ENCODE results near the gene CD33.
"Not testable (repeated sequence)": the region's sequence is repeated elsewhere in the genome, so short reads cannot be mapped to it uniquely, and the experiment has no call there.

Gene CD33

DNA sequence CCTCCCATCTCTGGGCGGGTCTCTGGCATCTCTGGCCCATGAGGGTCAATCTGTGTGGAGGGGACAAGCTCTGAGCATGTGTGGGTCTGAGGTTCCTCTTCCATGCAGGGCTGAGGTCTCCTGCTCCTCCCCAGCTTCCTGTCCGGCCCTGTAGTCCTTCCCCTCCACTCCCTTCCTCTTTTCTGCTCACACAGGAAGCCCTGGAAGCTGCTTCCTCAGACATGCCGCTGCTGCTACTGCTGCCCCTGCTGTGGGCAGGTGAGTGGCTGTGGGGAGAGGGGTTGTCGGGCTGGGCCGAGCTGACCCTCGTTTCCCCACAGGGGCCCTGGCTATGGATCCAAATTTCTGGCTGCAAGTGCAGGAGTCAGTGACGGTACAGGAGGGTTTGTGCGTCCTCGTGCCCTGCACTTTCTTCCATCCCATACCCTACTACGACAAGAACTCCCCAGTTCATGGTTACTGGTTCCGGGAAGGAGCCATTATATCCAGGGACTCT lies at the start of gene CD33:
CD33 (plus strand) TSS at position 183 of the 496 bp plus-strand sequence; CDS start at position 222, 39 bp downstream.
- not testable (repeated sequence) for DNase-seq

DNA sequence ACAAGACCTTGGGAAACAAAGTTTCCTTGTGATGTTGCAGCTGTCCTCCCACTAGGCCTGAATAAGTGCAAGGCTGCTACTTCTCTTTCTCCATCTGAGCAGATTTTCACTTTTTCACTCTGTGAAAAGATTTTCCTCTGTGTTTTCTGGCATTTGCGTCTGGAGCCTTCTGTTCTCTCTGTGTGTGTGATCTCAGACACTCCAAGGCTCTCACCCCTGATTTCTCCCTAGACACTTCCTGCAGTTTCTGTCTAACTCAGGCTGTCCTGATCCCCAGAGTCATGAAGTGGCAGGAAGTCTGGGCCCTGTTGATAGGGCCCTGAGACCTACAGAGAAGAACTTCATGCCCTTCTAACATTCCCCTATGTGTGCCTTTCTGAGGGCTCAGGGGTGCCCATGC lies 45.6 kb upstream of the CD33 start:
- no peak for DNase-seq

DNA sequence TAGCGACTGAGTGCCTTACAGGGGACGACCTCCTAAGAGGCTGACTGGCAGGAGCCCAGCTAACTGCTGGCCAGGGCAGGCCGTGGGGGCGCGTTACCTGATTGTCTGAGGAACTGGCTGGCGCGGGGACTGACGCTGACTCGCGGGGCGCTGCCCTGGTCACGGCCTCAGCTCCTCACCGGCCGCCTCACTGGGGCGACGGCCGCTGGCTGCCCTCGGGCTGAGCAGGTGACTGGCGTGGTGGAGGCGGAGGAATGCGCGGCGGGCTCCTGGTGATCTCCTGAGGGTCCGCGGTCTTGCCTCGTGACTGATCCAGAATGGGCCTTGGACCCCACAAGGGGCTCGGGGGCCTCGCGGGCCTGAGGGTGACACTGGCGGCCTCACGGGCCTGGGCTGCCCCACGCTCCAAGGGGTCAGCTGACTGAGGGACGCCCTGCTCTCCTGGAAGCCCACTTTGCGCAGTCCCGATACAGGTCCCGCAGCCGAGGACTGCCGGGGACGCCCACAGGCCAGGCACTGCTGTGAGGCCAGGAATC lies 43.4 kb upstream of the CD33 start:
- no peak for DNase-seq

DNA sequence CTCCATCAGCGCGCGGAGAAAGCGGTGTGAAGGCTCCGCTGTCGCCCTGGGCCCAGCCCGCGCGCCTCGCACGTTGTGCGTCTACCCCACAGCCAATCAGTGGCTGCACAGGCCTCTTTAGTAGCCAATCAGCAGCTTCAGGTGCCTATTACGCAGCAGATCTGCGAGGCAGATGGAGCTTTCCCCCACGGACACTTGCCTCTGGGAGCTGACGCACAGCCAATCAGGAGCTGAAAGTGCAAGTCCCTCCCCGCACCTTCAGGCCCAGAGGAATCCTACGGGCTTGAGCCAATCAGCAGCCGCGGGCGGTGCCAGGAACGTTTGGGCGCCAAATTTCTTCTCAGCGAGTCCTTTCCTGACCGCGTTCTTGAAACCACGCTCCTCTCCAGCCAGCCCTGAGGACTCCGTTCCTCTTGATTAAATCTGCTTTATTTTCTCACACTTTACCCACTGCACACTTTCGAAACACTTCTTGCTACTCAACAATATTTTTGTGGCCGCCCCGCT lies 42.9 kb upstream of the CD33 start:
- DNase-seq = no peak

DNA sequence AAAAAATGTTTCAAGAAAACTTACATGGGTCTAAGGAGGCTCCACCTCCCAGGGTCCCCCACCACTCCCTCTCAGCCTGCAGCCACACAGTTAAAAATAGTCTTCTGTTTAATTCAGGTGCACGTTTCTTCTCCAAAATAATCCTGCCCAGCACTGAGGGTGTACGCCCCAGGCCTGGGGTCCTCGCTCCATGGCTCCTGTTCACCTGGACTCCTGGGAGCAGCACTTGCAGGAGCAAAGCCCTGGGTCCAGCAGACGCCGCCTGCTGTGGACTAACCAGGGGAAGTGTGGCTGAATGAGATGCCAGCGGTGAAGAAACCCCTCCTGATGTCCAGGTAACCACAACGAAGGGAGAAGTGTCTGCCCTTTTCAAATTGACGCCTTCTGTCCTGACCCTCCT lies 41.3 kb upstream of the CD33 start:
- DNase-seq = no peak

DNA sequence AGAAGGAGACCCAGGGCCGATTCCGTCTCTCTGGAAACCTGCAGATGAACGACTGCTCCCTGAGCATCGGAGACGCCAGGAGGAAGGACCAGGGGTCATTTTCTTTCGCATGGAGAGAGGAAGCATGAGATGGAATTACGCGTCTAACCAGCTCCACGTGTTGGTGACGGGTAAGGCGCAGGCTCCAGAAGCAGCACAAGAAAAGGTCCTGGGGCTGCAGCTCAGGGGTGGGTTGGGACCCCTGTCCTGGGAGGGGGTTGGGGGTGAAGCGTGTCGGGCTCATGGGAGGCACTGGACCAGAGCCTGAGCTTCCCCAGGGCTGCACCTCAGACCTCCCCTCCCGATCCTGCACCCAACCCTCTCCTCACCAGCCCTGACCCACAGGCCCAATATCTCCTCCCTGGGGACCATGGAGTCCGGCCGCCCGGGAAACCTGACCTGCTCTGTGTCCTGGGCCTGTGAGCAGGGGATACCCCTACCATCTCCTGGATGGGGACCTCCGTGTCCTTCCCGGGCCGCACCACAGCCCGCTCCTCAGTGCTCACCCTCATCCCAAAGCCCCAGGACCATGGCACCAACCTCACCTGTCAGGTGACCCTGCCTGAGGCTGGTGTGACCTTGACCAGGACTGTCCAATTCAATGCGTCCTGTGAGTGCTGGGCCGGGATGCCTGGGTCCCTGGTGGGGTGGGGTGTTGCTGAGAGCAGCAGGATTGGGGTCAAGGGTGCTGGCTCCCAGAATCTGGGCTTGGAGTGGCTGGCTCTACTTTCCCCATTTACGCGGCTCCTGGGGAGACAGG lies 39.6 kb upstream of the CD33 start:
- DNase-seq = no peak

DNA sequence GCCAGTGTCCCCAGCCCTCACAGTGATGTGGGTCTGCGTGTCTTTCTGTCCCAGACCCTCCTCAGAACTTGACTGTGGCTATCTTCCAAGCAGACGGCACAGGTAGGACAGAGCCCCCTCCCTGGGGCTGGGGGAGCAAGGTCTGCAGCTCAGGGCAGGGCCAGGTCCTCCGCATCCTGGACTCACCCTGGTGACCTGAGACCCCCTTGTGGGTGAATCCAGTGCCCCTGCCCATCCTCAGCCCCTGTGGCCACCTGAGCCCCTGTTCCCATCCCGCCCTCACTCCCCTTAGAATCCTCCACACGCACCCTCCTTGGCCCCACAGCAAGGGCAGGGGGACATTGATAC lies 39.0 kb upstream of the CD33 start:
- no peak for DNase-seq

DNA sequence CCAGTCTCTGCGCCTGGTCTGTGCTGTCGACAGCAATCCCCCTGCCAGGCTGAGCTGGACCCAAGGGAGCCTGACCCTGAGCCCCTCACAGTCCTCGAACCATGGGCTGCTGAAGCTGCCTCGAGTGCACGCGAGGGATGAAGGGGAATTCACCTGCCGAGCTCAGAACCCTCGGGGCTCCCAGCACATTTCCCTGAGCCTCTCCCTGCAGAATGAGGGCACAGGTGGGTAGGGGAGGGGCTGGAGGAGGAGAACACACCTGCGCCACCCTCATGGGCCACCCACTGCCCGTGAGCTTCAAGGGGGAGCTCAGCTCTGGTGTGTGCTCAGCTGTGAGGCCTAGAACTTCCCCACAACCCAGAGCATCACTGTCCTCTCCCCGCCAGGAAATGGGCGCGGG lies 38.6 kb upstream of the CD33 start:
- DNase-seq = no peak

DNA sequence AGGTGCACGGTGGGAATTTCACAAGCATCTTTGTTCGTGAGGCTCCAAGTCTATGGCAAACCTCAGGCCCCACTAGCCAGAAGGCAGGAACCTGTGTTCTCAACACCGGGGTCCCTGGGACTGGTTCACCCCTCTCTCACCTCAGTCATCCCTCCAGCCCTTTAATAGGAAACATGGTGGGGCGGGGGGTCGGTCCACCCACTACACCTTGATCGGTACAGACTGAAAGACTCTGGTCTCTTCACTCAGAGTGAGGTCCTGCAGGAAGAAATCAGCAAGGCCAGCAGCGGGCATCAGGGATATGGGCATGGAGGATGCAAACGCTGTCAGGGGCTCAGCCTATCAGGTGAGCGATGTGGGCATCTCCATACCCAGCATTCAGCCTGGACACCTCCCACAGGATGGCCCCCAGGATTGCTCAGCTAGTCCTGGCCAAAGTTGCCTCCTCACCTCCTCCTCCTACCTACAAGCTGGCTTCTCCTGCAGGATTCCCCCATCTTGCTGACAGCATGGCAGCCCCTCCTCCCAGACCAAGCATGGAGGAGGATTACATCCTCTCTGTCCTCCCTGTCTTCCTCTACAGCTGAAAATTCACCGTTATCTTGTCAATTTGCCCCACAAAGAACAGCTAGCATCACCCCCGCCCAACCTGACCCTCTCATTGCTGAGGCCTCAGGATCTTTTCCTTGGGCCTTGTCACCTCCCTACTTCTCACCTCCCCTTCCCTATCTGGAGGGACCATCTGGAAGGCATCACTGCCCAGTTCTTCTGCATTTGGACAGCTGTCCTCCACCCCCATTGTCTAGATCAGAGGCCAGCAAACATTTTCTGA lies 37.3 kb upstream of the CD33 start:
- DNase-seq = no peak

DNA sequence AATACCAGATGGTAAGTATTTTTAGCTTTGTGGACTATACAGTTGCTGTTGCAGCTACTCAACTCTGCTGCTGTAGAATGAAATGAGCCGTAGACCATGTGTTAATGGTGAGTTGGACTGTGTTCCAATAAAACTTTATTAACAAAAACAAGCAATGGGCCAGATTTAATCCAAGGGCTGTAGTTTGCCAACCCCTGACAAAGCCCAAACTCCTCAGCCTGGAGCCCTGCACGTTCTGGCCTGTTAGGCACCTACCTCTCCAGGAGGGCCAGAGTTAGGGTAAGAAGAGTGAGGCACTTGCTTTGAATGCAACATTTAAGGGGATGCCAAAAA lies 36.7 kb upstream of the CD33 start:
- no peak for DNase-seq

DNA sequence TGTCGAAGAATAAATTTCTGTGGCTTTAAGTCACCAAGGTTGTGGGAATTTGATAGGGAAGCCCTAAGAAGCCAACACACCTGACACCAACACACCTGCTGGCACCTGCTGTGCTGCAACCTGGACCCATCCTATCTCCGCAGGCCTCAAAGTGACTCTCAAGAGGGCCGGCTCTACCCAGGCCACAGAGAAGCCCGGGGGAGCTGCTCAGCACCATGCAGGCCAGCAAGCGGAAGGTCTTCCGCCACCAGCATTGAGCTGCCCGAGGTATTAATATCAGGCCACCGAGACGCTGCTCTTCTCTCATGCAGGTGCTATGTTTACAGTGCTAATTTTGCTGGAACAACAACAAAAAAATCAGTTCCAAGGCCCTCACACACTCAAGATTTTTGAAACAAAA lies 32.2 kb upstream of the CD33 start:
- no peak for DNase-seq

DNA sequence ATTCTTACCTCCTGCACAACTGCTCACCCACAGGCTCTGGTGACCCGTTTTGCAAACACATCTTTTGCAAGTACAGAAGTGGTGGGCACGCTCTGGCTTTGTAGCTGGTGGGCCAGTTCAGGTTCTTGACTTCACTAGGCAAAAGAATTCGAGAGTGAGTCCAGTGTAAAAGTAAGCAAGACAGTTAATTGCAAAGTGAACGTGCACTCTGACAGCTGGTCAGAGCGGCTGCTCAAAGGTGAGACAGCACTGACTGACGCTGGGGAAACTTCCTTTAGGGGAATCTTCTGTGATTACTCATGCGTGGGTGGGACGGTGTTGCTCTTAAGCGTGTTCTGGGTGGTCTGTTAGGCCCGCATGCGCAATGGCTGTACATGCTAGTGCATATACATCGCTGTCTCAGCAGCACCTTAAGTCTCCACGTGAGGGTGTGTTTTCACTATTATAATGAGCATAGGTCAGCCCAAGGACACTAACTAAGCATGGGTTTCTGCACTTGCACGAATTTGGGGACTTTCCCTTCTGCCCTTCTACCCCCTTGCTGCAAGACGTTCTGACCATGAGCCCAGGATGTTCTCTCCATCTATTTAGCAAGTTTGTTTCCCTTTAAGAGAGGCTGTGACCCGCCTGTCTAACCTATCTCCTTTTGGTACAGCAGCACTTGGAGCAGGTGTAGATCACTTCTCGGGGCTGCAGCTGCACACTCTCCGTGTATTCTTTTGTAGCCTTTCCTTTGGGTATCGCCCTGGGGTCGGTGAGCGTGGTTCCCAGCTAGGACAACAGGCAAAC lies 30.2 kb upstream of the CD33 start:
- DNase-seq = no peak

DNA sequence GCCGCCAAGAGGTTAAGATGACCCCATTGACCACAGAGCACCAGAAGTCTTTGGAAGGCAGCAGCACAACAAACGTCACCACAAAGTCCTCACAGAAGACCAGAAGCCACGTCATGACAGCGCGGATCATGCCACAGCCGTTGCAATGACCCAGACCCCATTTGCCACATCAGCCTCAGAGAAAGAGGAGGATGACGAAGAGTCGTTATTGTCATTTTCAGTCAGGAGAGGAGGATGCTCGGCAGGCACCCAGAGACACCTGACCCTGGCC lies 29.6 kb upstream of the CD33 start:
- no peak for DNase-seq

DNA sequence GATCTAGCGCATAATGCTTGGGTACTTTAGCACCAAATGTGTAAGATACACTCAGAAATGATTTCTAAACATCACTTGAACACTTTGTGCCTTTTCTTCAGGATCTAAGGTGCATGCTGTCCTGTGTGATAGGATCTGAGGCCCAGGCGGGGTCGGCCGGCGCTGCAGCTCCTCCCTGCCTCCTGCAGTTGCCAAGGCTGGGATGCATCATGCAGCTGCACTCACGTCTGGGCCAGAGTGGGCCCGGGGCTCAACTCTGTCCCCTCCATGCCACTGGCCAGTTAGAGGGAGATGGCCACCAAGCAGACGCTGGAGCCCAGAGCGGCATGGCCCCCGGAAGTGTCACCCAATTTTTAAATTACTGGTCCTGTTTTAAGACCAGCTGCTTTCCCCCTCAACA lies 29.3 kb upstream of the CD33 start:
- DNase-seq = no peak

DNA sequence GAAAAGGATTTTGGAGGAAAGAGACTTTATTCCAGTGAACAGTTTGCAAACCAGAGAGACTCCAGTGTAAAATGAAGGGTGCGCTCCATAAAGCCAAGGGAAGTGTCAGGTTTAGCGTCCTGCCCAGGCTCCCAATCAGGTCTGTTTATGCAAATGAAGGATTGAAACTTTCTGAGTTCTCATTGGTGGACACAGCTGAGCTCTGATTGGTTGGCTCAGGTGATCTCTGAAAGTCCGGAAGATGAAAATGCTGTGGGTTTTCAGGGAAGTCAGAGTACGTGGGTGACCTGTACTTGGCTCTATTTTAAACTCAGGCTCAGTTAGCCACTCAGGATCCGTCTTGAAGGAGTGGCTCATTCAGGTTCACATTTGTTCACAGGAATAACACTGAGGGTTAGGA lies 28.7 kb upstream of the CD33 start:
- DNase-seq = no peak

DNA sequence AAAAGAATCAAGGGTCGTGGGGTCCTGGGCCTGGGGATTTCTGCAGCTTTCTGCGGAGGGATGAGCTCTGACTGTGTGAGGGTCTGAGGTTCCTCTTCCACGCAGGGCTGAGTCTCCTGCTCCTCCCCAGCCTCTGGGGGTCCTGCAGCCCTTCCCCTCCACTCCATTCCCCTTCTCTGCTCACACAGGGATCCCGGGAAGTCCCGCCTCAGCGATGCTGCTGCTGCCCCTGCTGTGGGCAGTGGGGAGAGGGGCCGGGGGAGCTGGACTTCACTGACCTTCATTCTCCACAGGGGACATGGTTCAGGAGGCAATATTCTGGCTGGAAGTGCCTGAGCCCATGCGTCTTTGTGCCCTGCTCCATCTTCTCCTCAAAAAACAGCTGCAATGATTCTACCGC lies 26.2 kb upstream of the CD33 start:
- DNase-seq = no peak

DNA sequence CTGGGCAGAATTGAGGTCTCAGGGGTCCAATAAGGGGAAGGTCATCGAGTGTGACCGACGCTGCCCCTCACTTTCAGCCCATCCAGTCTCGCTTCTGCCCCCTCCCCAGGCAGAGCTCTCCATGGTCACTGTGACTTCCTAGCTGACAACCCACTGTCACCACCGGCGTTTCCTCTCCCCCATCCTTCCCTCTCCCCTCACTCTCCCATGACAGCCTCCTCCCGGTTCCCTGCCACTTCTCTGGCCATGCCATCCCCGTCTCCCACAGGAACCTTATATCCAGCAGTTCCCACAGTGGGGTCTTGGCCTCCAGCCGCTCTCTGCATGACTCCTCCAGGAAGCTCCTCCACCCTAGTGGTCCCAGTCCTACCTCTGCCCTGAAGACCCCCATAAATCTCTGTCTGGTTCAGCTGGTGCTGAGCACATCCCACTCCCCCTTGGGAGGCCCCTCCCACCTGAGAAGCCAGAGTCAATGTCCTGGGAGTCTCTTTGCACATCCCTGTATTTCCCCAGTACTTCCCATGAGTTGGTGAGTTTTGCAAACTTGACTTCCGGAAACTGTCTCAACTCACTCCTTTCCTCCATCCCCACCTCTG lies 24.7 kb upstream of the CD33 start:
- DNase-seq = no peak

DNA sequence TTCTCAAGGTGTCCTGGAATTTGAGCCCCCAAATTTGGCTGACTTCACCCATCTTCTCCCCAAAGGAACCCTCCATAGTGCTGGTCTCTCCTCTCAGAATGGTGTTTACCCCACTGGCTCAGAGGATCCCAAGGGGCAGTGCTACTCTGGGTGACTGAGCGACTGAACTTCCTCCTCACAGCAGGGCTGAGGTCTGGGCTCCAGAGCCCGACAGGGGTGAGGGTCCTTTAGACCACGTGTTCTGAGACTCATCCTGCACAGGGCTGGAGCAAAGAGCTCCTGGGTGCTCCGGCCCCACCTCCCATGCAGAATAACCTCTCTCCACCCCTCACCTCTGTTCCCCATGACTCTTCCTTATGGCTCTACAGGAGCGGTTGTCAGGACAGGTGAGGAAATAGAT lies 23.2 kb upstream of the CD33 start:
- DNase-seq = no peak

DNA sequence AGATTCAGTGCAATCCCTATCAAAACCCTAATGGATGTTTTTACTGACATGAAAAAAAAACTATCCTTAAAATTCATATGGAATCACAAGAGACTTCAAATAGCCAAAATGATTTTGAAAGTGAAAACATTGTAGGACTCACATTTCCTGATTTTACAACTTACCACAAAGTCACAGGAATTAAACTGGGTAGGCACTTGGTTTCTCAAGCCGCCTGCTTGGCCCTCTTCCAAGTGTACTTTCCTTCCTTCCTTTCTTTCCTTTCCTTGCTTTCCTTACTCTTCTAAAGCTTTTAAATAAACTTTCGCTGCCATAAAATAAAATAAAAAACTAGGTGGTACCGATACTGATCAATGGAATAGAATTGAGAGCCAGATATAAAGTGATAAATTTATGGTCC lies 21.0 kb upstream of the CD33 start:
- DNase-seq = no peak

DNA sequence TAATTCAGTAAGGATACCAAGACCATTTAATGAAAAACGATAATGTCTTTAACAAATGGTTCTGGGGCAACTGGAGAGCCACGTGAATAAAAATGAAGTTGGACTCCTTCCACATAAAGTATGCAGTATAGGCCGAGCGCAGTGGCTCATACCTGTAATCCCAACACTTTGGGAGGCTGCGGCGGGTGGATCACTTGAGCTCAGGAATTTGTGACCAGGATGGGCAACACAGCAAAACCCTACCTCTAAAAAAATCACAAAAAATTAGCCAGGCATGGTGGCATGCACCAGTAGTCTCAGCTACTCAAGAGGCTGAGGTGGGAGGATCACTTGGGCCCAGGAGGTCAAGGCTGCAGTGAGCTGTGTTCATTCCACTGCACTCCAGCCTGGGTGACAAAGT lies 20.6 kb upstream of the CD33 start:
- no peak for DNase-seq

DNA sequence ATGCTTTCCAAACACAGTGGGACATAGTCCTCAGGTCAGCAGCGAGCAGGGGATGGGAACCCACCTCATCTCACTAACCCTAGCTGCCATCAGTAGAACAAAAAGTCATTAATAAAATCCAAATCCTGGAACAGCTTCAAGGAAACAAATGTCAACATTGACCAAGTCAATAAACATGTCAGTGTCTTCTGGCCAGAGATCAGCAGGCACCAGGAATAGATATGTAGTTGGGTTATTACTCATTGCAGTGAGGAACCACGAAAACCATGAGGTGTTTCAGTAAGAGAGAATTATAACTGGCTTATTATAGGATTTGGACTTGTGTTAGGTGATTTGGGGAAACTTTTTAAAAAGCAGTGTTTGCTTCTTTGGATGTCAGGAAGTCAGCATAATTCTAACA lies 17.1 kb upstream of the CD33 start:
- no peak for DNase-seq

DNA sequence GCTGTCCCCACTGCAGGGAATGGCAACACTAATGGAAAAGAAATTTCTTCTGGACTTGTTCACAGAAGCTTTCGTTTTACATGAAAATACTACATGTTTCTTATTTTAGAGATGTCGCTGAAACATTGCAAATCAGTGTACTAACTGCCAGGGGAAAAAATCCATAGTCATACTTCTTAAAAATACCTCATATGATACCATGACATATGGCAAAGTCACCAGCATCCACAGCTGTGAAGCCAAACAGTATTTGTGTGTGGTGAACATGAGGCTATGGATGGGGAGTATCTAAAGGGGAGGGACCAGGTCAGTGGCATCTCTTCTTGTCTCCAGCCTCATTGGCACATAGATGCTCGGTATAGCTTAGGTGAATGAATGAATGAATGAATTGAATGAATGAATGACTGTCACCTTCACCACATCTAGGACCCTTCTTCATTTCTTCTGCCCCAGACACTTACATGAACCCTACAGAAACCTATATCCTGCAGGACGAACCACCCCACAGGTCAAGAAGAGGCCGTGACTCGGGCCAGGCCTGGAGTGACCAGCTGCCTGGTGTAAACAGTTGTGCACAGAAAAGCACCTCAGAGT lies 14.6 kb upstream of the CD33 start:
- no peak for DNase-seq
